GM23338 (cell line): ENCODE measurements around the gene ALG14. TPM values are rescaled to one million over a fixed set of nuclear protein-coding genes. Genes with fewer than 3 reads are reported as not detected.

Source experiments
- ATAC-seq: fragments of 200-7000 bp; cut with Tn5 transposase; 3 replicates; pipeline ENCODE4 v1.9.1; 2020
- DNase-seq: peaks from one replicate; pipeline ENCODE4 v3.0.0-alpha.2; 2015; ENCODE audit warnings: low spot score
- H2AFZ ChIP-seq: fragments of 200-600 bp; sonication (generic); 2 replicates; pipeline ENCODE4 v1.8.0; 2016; ENCODE audit warnings: antibody characterized with exemption, mild to moderate bottlenecking, moderate library complexity
- H3F3A ChIP-seq: fragments of 200-600 bp; sonication (generic); replicated peaks from 2 replicates; pipeline ENCODE4 v1.8.0; 2017; ENCODE audit warnings: antibody characterized with exemption, mixed run types, low read depth
- H3K27ac ChIP-seq: fragments of 200-600 bp; sonication (generic); 2 replicates; pipeline ENCODE4 v1.6.1; 2016; ENCODE audit warnings: low read depth
- H3K27me3 ChIP-seq: fragments of 200-600 bp; sonication (generic); 2 replicates; pipeline ENCODE4 v1.8.0; 2016; ENCODE audit warnings: mild to moderate bottlenecking, mixed run types, moderate library complexity; ENCODE audit not compliant: insufficient read depth
- H3K36me3 ChIP-seq: fragments of 200-600 bp; sonication (generic); 2 replicates; pipeline ENCODE4 v1.8.0; 2016; ENCODE audit warnings: mild to moderate bottlenecking; ENCODE audit not compliant: insufficient read depth
- H3K4me1 ChIP-seq: fragments of 200-600 bp; sonication (generic); 2 replicates; pipeline ENCODE4 v1.8.0; 2016; ENCODE audit warnings: mild to moderate bottlenecking, moderate library complexity; ENCODE audit not compliant: insufficient read depth
- H3K4me2 ChIP-seq: fragments of 200-600 bp; sonication (generic); 2 replicates; pipeline ENCODE4 v1.7.1; 2017; ENCODE audit warnings: mixed run types
- H3K4me3 ChIP-seq: fragments of 200-600 bp; sonication (generic); 2 replicates; pipeline ENCODE4 v1.6.1; 2016; ENCODE audit warnings: mixed run types
- H3K79me2 ChIP-seq: fragments of 200-600 bp; sonication (generic); replicated peaks from 2 replicates; pipeline ENCODE4 v1.8.0; 2017; ENCODE audit warnings: mild to moderate bottlenecking; ENCODE audit not compliant: insufficient read depth
- H3K9me2 ChIP-seq: fragments of 200-600 bp; sonication (generic); 2 replicates; pipeline ENCODE4 v1.8.0; 2017; ENCODE audit not compliant: insufficient read depth
- H4K20me1 ChIP-seq: fragments of 200-600 bp; sonication (generic); replicated peaks from 2 replicates; pipeline ENCODE4 v1.8.0; 2017; ENCODE audit warnings: mild to moderate bottlenecking; ENCODE audit not compliant: insufficient read depth
- H3K27ac Mint-ChIP-seq: 2 replicates; pipeline ENCODE4 v1.8.0; 2020; ENCODE audit warnings: inconsistent platforms, mild to moderate bottlenecking, moderate library complexity, mixed read lengths
- H3K27me3 Mint-ChIP-seq: 3 replicates; pipeline ENCODE4 v1.8.0; 2022; ENCODE audit warnings: low read depth, mild to moderate bottlenecking, moderate library complexity, mixed read lengths, inconsistent platforms; ENCODE audit not compliant: insufficient read depth, poor library complexity
- H3K36me3 Mint-ChIP-seq: 3 replicates; pipeline ENCODE4 v1.8.0; 2021; ENCODE audit warnings: low read depth, mild to moderate bottlenecking, inconsistent platforms, moderate library complexity, mixed read lengths
- H3K4me1 Mint-ChIP-seq: 3 replicates; pipeline ENCODE4 v1.8.0; 2020; ENCODE audit warnings: mild to moderate bottlenecking, inconsistent platforms, mixed read lengths
- H3K4me3 Mint-ChIP-seq: 3 replicates; pipeline ENCODE4 v1.8.0; 2021; ENCODE audit warnings: moderate library complexity, mild to moderate bottlenecking, inconsistent platforms, mixed read lengths
- H3K9me3 Mint-ChIP-seq: 3 replicates; pipeline ENCODE4 v1.8.0; 2020; ENCODE audit warnings: moderate library complexity, mild to moderate bottlenecking, inconsistent platforms, mixed read lengths
- EZH2 ChIP-seq: fragments of 200-600 bp; sonication (generic); IDR thresholded peaks from one replicate; pipeline ENCODE4 v1.8.0; 2017; ENCODE audit warnings: antibody characterized with exemption, mild to moderate bottlenecking, low read depth; ENCODE audit not compliant: unreplicated experiment
- EZH2phosphoT487 ChIP-seq: fragments of 200-600 bp; sonication (generic); IDR thresholded peaks from one replicate; pipeline ENCODE4 v1.8.1; 2018; ENCODE audit warnings: antibody characterized with exemption; ENCODE audit not compliant: unreplicated experiment
- JUNB ChIP-seq: IDR thresholded peaks from one replicate; pipeline ENCODE4 v1.6.1; 2016; ENCODE audit warnings: antibody characterized with exemption; ENCODE audit not compliant: unreplicated experiment
- STAT1 ChIP-seq: IDR thresholded peaks from one replicate; pipeline ENCODE4 v1.6.1; 2016; ENCODE audit warnings: antibody characterized with exemption; ENCODE audit not compliant: unreplicated experiment
- polyA plus RNA-seq: library from polyadenylated mRNA; unstranded; fragments of >200 nt; fragmentation: Nextera tagmentation; extraction: Ambion mirVana; gene quantifications from 2 replicates; pipeline ENCODE4 v1.2.1, GENCODE V29; 2016
- total RNA-seq: library from RNA; depleted of rRNA; stranded (reverse); fragments of >200 nt; shearing (Covaris generic); gene quantifications from 2 replicates; pipeline ENCODE4 v1.2.3, GENCODE V29; 2014
- TF ChIP-seq, protein P1 (sequence below): IDR thresholded peaks from 2 replicates; pipeline ENCODE4 v1.6.1; 2016; ENCODE audit warnings: antibody characterized with exemption

ALG14 gene
- total and polyA plus RNA-seq, 2 experiments from 2014 or later, result 0.42 to 2.8 TPM

DNA sequence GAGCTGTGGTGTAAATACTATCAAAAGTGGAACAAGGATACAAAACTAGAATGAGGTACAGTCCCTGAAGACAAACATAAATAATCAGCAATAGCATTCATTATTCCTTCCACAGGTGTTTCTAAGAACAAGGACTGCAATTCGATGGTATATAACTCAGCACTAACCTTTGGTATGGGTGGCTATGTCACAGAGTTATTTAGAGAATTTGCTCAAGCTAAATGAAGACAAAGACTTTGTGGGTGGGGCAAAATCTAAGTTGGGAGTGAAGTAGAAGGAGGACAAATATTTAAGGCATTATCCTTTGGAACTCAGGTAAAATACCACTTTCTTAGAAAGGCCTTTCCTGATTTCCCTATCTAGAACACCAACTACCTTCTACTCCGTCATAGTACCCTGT is 94.3 kb downstream of the ALG14 start:
- ATAC-seq (no peak), DNase-seq (no peak)
- H3K4me3 Mint-ChIP-seq, result no peak overlapping the region
- H3K27me3 ChIP-seq, result no peaks in the 10 kb centered on the region
- no peak overlapping the region for H3K4me3 ChIP-seq
- H3K27ac ChIP-seq, result no peak overlapping the region
- no peaks in the 10 kb centered on the region for H3K36me3 ChIP-seq
- H3F3A ChIP-seq, result no peaks in the 10 kb centered on the region
- H3K9me3 Mint-ChIP-seq, result no peaks in the 10 kb centered on the region
- H3K4me1 Mint-ChIP-seq, result no peaks in the 10 kb centered on the region
- peaks cover 4% of the 10 kb centered on the region for H3K27me3 Mint-ChIP-seq
- H2AFZ ChIP-seq, result no peak overlapping the region
- H3K4me1 ChIP-seq, result no peaks in the 10 kb centered on the region
- no peaks in the 10 kb centered on the region for H4K20me1 ChIP-seq
- H3K79me2 ChIP-seq, result no peaks in the 10 kb centered on the region
- no peaks in the 10 kb centered on the region for H3K36me3 Mint-ChIP-seq
- H3K4me2 ChIP-seq, result no peak overlapping the region
- H3K9me2 ChIP-seq, result no peaks in the 10 kb centered on the region
- no peak overlapping the region for H3K27ac Mint-ChIP-seq
- no peak for TF ChIP-seq EZH2
- TF ChIP-seq, protein P1, sequence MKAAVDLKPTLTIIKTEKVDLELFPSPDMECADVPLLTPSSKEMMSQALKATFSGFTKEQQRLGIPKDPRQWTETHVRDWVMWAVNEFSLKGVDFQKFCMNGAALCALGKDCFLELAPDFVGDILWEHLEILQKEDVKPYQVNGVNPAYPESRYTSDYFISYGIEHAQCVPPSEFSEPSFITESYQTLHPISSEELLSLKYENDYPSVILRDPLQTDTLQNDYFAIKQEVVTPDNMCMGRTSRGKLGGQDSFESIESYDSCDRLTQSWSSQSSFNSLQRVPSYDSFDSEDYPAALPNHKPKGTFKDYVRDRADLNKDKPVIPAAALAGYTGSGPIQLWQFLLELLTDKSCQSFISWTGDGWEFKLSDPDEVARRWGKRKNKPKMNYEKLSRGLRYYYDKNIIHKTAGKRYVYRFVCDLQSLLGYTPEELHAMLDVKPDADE, result no peak
- TF ChIP-seq STAT1, result no peak
- TF ChIP-seq JUNB, result no peak

DNA sequence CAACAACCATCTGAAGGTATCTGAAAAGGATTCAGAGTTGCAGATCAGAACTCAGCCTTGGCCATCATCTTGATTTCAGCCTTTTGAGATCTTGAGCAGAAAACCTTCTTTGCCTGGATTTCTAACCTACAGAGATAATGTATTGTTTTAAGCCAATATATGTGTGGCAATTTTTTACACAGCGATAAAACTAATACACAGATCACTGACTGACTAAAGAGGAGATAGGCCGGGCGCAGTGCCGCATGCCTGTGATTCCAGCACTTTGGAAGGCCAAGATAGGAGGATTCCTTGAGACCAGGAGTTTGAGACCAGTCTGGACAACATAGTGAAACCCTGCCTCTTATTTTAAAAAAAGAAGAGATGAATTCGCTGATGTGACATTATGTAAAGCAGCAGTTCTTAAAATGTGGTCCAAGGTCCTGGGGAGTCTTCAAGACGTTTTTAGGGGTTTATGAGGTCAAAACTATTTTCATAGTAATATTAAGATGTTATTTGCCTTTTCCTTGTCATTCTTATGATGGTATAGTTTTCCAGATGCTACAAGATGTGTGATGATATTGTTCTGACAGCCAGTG is 95.7 kb downstream of the ALG14 start:
- H3K4me1 Mint-ChIP-seq, result 0 out of 3 replicates have a peak, but pooled peaks cover under 1% of the 10 kb centered on the region
- H3K4me2 ChIP-seq, result no peak overlapping the region
- no peak overlapping the region for H3K4me3 Mint-ChIP-seq
- peaks cover 4% of the 10 kb centered on the region for H3K27me3 Mint-ChIP-seq
- no peaks in the 10 kb centered on the region for H3K36me3 ChIP-seq
- H3K4me3 ChIP-seq, result no peak overlapping the region
- no peaks in the 10 kb centered on the region for H3K27me3 ChIP-seq
- no peak overlapping the region for H3K27ac ChIP-seq
- DNase-seq, result no peak
- H4K20me1 ChIP-seq, result no peaks in the 10 kb centered on the region
- H3K9me2 ChIP-seq, result no peaks in the 10 kb centered on the region
- no peaks in the 10 kb centered on the region for H3K4me1 ChIP-seq
- H3F3A ChIP-seq, result no peaks in the 10 kb centered on the region
- H3K27ac Mint-ChIP-seq, result no peak overlapping the region
- H2AFZ ChIP-seq, result no peak overlapping the region
- H3K9me3 Mint-ChIP-seq, result no peaks in the 10 kb centered on the region
- TF ChIP-seq EZH2phosphoT487, result no peak
- no peaks in the 10 kb centered on the region for H3K79me2 ChIP-seq
- H3K36me3 Mint-ChIP-seq, result no peaks in the 10 kb centered on the region
- no peak for ATAC-seq

DNA sequence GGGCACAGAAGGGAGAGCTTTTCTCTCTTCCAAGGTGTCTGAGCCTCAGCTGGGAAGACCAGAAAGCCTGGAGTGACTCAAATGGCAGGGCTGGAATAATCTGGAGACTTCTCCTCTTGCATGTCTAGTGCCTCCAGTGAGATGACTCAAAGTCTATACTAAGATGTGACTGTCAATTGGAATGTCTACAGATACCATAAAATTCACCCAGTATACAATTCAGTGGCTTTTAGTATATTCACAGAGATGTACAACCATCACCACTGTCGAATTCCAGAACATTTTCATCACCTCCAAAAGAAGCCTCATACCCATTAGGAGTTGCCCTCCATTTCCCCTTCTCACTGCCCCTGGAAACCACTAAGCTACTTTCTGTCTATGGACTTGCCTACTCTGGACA is 97.9 kb downstream of the ALG14 start:
- H2AFZ ChIP-seq, result no peak overlapping the region
- no peak overlapping the region for H3K4me3 ChIP-seq
- H3K27ac Mint-ChIP-seq, result no peak overlapping the region
- peaks cover 4% of the 10 kb centered on the region for H3K27me3 Mint-ChIP-seq
- no peak overlapping the region for H3K4me3 Mint-ChIP-seq
- H3K79me2 ChIP-seq, result no peaks in the 10 kb centered on the region
- TF ChIP-seq EZH2, result no peak
- H3K36me3 ChIP-seq, result no peaks in the 10 kb centered on the region
- no peak overlapping the region for H3K4me2 ChIP-seq
- no peaks in the 10 kb centered on the region for H3K9me2 ChIP-seq
- H3K27ac ChIP-seq, result no peak overlapping the region
- H3K4me1 ChIP-seq, result peaks cover 7% of the 10 kb centered on the region; the same call in 1 of the 2 replicates
- no peaks in the 10 kb centered on the region for H3K9me3 Mint-ChIP-seq
- no peak for DNase-seq
- ATAC-seq, result no peak
- no peaks in the 10 kb centered on the region for H3K27me3 ChIP-seq
- no peaks in the 10 kb centered on the region for H4K20me1 ChIP-seq
- H3K36me3 Mint-ChIP-seq, result no peaks in the 10 kb centered on the region
- H3K4me1 Mint-ChIP-seq, result peaks cover 11% of the 10 kb centered on the region
- H3F3A ChIP-seq, result no peaks in the 10 kb centered on the region
